ENCODE data around the gene OSBP2.

- TF ChIP-seq CTCF (conservative IDR thresholded peaks at IDR 0.05) (no peak), EZH2 (IDR thresholded peaks at IDR 0.05; ENCODE audit: low read depth) (no peak)
Measured at GRCh38 chr22:30918761-30919160, 224.1 kb downstream of the OSBP2 start.

Data from PC-9 (cell line).